ENCODE measurements around the gene ZNF326.

GRCh38 chr1:89948722-89949345, 46.1 kb upstream of the ZNF326 start:
- TF ChIP-seq CTCF (IDR thresholded peaks at IDR 0.05; ENCODE audit: low read depth, low read length, poor library complexity, severe bottlenecking), result no peak
- no peak for TF ChIP-seq EZH2phosphoT487 (IDR thresholded peaks at IDR 0.05; ENCODE audit: borderline replicate concordance, low read length)

All from DOHH2 (cell line).